GM12892 (cell line): ENCODE data around the gene RDH12.

Experiments used
- POLR2A ChIP-seq: IDR thresholded peaks from 2 replicates; pipeline ENCODE4 v1.6.1; 2011; ENCODE audit warnings: low read depth, low read length, control low read depth
- POLR2AphosphoS5 ChIP-seq: IDR thresholded peaks from 2 replicates; pipeline ENCODE4 v1.6.1; 2011; ENCODE audit warnings: low read depth, low read length, control low read depth
- TAF1 ChIP-seq: IDR thresholded peaks from 2 replicates; pipeline ENCODE4 v1.6.1; 2011; ENCODE audit warnings: low read depth, mild to moderate bottlenecking, control low read depth, low read length, borderline replicate concordance

GRCh38 chr14:67727361-67727760, 25.7 kb downstream of the RDH12 start:
- TF ChIP-seq POLR2AphosphoS5 = no peak
- TF ChIP-seq TAF1 = no peak
- no peak for TF ChIP-seq POLR2A
